22Rv1 (cell line): ENCODE measurements around the gene DTHD1.

Source experiments
- ZFX ChIP-seq: fragments of 450-650 bp; IDR thresholded peaks from 2 replicates; pipeline ENCODE4 v1.6.1; 2017; ENCODE audit warnings: antibody characterized with exemption, borderline replicate concordance
- TF ChIP-seq, protein P1 (sequence below): fragments of 450-650 bp; IDR thresholded peaks from 2 replicates; pipeline ENCODE4 v1.5.1; 2017; ENCODE audit warnings: mild to moderate bottlenecking

DNA sequence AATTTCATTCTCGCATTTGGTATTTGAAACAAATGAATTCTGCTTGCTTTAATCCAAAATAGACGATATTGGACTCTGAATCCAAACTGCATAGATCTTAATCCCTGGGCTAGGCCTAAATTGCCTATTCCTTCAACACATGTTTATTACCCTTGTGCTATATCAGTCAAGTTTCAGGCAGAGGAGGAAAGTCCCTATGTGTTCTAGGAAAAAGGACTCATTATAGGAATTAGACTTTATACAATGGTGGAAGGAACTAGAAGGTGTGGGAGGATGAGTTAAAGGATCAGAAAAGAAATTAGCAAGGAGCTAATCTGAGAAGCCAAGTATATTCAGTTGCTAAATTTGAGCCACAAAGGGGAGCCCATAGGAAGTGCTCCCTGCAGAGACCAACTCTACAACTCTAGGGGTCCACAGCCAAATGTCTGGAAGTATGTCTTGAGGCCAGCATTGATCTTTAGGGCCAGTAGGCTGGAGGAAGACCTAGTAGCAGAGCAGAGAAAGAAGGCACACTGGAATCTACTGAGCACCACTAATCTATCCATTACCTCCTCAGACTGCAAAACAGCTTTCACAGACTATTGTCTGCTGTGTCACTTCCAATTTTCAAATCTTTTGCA is 17.1 kb upstream of the DTHD1 start:
- TF ChIP-seq, protein P1, sequence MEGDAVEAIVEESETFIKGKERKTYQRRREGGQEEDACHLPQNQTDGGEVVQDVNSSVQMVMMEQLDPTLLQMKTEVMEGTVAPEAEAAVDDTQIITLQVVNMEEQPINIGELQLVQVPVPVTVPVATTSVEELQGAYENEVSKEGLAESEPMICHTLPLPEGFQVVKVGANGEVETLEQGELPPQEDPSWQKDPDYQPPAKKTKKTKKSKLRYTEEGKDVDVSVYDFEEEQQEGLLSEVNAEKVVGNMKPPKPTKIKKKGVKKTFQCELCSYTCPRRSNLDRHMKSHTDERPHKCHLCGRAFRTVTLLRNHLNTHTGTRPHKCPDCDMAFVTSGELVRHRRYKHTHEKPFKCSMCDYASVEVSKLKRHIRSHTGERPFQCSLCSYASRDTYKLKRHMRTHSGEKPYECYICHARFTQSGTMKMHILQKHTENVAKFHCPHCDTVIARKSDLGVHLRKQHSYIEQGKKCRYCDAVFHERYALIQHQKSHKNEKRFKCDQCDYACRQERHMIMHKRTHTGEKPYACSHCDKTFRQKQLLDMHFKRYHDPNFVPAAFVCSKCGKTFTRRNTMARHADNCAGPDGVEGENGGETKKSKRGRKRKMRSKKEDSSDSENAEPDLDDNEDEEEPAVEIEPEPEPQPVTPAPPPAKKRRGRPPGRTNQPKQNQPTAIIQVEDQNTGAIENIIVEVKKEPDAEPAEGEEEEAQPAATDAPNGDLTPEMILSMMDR: no peak
- TF ChIP-seq ZFX: no peak
